Activated CD8-positive, alpha-beta memory T cell treated with anti-CD3 and anti-CD28 coated beads, Interleukin-2, amount 50 U/mL, for 4 hours (primary cell): ENCODE measurements around the gene NFKBIE.

Experiments
- DNase-seq: peaks from one replicate; pipeline ENCODE4 v3.0.0-alpha.2; 2020

The NFKBIE gene

DNA sequence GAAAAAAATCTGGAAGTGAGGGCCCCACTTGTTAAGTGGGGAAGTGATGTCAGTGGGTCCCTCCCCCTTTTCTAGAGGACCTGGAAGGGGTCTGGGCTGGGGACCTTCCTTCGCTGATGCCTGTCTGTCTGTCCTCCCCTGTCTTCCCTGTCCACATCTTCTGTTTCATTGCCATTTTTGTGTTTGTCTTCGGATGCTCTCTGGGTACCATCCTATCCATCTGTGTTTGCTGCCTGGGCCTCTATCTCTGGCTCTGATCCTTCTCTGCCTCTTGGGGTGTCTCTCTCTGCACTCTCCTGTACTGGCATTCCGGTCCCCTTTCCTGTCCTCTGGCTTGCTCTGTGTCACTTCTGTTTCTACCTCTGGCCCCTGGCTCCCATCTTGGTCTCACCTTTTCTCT, 7.2 kb upstream of the NFKBIE start:
- no peak for DNase-seq

DNA sequence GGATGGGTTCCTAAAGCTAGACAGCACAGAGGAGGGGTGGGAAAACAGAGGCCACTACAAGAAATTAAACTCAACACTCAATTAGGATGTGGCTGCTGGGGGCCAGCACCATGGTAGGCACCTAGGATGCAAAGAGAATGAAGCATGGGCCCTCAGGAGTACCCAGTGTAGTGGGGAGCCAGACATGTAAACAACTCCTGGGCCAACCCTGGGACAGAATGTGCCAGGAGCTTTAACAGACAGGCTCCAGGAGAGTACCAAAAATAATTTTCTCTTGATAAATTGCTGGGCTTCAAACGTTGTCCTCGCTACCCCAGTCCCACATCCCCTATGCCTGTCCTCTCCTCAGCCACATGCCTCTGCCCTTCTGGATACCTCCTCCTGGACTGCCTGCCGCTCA, 6.6 kb upstream of the NFKBIE start:
- DNase-seq = no peak

DNA sequence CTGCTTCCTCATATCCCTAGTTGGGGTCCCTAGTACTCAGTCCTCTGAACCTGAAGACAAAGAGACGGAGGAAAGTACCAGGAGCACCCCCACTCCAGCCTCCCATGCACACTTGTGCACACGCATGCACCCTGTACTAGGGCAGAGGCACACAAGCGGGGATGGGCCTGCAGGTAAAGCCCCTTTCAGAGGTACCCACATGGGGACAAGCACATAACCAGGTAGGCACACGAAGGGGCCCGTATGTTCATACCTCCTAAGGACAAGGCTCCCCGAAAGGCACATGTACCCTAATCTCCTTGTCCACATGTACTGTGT, 6.0 kb upstream of the NFKBIE start:
- DNase-seq = no peak

DNA sequence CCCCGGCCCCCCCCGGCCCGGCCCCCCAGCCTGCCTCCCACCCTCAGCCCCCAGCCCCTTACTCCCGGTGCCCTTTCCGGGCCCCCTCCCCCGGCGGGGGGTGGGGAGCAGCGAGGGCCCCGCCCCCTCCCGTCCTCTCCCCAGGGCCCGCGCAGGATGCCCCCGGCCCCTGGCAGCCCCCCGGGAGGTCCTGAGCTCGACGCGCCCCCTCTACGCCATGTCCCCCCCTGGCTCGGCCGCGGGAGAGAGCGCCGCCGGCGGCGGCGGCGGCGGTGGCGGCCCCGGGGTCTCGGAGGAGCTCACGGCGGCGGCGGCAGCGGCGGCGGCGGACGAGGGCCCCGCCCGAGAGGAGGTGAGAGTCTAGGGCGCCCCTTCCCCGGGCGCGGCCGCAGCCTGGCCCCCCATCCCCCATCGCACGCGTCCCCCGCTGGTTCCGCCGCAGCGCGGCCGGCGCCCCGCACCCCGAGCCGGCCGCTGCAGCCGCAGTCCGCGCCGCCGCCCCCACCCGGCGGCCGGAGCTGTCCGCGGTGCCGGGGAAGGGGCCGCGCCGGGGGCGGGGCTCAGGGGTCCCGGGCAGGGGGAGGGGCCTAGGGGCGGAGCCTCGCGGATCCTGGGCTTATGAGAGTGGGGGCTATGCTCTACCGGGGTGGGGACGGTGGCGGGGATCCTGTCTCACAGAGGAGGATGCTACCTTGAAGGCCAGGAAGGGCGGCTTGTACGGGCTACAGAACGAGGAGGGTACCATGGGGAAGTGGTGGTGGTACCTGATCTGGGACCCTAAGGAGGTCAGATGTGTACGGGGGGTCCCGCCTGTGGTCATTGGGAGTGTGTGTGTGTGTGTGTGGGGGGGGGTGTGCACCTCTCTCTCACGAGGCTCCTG, 5.4 kb upstream of the NFKBIE start:
- DNase-seq = no peak

DNA sequence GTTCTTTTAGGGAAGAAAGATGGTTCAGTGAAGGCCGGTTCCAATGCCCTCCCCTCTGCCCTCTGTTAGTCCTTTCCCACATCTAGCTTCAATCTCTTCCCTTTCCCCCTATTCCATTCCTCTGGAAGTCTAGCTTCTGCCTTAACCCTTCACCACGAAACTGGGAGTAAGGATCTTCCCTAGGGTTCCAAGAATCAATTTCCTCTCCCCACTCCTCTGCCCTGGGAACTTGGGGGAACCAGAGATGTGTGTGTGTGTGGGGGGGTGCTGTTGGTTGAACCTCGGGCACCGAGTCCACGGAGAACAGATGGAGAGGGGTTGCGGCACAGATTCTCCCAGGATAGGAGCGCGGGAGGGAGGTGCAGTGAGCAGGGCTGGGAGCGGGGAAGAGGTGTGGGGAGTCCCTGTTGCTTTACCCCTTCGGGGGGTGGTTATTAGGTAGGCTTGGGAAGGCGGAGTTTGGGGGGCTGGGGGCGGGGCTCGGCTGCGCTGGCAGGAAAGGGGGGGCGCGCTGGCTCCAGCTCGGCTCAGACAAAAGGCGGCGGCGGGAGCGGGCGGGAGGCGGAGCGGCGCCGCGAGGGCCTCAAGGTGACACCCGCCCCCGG, 4.7 kb upstream of the NFKBIE start, which contains the start of gene TMEM151B:
Gene TMEM151B (plus strand): TSS at position 530 of the 605 bp plus-strand sequence. CDS start 293 bp downstream, outside the sequence.
- DNase-seq = peak; percentile 56

DNA sequence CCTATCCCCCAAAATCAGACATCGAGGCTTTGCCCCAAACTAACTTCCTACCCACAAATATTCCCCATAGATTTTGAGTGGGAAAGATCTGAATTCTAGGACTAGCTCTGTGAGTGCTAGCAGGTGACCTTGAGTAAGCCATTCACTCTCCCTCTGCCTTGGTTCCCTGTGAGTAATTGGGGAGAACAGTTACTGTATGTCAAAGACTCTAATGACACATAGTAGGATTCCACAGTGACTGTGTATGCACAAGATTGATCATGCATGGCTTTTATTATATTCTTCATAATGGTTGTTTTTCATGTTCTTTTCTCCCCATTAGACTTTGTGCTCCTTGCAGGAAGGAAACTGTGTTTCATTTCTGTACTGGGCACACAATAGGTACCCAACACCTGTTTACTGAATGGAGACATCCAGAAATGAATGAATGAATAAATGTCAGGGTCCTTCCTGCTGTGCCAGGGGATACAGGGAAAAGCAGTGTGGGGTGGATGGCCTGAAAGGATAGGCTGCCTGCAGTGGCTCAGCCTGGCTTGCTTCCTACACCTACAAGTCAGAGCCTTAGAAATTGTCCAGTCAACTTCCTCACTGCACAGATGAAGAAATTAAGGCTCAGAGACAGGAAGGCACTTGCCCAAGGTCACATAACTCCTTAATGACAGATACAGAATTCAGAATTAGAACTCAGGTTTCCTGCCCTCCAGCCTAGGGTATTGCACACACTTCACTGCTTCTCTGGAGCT, 4.0 kb upstream of the NFKBIE start:
- no peak for DNase-seq

DNA sequence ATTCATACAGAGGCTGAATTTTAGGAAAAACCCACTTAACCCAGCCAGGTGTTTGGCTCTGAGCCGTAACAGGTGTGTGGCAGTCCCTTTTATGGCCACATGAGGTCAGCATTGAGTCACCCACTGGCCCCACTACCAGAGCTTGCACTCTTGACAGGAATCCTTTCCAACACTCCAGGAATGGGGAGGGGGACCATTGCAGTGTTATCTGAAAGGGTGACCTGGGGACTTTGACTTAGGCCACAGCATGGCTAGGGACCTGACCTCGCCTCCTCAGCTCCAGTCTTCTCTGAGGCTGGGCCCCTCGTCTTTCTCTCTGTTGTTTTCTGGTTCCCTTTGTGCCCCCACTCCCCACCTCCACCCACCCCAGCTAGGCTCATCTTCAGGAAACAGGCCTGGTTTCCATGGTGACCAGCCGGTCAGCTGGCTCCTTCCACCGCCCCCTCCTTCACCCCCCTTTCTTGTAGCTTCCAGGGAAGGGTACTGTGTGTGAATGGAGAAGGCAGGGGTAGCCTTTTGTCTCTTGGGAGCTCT, 2.8 kb upstream of the NFKBIE start:
- peak; percentile 65 for DNase-seq

DNA sequence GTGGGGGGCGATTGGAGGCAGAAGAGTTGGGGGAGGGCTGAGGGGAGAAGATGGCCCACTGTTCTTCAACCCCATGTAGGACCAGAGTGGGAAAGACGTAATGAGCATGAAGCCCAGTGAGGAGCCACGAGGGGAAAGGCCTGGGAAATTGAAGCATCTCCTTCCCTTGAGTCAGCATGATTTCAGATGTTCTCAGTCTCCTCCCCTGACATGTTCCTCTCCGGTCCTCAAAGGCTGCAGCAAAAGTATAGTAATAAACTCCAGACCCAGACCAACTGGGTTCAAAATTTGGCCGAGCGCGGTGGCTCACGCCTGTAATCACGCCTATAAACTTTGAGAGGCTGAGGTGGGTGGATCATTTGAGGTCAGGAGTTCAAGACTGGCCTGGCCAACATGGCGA, 1.9 kb upstream of the NFKBIE start:
- DNase-seq = no peak

DNA sequence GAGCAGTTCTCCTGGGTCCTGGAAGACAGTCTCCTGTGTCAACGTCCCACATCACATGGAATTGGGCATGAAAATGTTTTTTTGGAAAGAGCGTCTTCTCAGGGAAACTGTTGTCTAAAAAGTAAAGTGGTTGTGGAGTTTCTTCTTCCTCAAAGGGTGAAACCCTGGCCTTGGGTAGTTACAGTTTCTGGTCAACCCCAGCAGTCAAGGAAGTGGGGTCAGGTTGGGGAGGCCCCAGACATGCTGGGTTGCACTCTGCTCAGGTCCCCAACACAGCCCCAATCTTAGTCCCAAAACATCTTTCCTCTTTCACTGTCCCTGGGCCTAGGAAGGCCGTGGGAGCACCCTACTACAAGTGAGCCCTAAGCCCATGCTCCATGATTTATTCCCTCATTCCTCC, 996 bp upstream of the NFKBIE start:
- no peak for DNase-seq

DNA sequence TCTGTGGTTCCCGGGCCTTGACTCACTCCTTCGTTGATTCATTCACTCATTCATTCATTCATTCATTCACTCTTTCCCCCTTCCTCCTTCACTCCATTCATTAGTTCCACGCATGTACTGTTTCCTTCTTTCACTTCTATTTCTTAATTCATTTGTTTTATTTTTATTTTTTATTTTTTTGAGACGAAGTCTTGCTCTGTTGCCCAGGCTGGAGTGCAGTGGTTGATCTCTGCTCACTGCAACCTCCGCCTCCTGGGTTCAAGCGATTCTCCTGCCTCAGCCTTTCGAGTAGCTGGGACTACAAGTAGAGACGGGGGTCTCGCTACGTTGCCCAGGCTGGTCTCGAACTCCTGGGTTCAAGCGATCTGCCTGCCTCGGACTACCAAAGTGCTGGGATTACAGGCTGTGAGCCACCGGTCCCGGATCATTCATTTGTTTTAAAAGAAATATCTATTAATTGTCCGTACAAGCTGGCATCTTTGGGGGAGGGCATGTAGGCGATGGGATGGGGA, 427 bp upstream of the NFKBIE start:
- no peak for DNase-seq

DNA sequence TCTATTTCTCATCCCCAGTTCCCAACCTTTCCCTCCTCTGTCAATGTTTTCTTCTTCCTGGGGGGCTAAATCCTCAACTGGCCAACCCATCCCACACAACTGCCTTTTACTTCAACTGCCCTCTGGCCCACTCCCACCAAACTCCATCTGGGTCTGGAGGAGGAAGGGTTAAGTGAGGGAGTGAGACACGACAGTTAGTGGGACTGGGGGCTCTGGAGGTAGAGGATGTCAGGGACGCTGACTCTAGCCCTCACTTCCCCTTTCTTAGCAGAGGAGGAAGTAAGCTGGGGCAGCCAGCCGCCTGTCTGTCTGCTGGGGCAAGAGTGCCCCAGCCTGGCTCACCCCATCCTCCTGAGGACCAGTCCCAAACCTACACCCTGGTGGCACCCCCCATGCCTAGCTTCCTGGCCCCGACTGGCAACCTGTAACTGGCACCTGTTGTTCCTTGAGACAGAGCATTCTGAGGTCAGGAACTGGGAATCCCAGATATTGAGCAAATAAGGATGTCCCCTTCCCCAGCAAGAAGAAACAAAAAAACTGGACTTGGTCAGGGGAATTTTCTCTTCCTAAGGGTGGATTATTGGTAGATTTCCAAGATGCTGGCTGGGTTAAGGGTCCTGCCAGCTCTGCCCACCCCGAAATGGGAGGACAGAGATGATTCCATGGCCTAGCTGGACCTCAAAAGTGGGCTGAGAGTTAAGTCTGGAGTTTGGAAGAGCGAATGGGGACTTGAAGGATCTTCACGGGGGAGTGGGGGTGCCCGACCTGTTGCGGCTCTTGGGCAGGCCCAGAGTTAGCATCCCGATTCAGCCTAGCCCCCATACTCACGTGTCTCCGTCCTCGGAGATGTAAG, 971 bp downstream of the NFKBIE start:
- DNase-seq = no peak

DNA sequence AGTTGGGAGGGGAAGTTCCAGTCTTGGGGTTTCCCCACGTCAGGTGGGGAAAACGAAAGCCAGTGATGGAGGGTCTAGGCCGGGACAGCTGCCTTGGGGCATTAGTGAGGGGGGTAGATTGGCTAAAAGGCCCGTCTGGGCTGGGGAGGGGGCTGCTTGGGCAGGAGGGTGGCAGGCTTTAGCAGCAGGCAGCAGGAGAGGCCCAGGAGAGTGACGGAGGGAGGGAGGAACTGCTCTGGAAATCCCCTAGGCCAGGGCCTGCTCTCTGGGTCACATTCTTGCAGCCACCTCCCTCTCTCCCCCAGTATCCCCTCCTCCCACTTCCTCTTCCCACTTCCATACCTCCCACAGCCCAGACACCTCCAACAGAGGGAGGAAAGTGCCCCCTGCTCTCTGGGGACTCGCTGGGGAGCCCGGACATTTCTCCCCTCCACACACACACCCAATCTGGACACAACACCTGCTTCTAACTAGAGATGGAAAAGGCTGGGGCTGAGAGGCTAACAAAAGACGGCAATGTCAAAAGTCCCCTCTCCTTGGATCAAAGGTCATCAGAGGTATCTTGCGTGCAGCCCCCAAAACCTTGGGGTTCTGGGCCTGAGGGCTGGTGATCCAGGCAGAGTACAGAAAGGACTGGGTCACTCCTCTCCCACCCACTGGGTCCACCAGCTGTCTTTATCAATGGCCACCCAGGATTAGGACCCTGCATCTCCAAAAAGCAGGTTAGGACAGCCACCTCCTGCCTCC, 1.8 kb downstream of the NFKBIE start:
- no peak for DNase-seq

DNA sequence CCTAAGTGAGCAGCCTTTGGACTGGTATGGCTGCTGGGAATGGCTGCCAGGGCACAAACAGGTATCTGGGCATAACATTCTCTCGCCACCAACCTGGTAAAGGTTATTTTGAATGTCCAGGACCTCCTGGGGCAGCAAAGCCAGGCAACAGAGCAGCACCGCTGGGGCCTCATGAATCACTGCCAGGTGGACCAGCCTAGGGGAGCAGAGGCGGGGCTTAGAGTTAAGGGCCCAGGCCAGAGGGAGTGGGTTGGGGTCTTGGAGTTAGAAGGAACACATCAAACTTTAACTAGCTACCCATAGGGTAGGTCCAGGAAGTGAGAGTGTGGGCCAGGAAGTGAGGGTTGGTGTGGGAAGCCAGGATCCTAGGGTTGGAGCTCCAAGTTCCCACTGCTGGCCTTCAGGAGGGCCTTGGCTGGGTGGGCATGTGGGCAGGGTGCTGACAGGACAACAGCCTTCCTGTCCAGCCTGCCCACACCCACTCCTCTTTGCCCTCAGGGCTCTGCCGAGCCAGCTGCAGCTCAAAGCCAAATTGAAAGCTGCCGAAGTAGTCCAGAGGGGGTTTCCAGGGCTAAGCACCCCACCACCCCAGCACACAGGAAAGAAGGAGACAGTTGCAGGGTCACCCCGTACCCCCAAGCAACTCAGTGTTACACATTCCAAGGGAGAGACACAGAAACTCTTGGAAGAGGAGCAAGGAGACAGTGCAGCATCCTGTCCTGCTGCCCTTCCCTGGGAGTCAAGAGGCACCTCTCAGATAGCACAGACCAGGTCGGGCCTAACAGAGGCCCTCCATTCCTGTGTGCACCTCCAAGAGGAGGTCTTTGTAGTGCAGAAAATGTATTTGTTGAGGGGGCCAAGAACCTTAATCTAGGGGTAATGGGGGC, 2.6 kb downstream of the NFKBIE start:
- DNase-seq = no peak

DNA sequence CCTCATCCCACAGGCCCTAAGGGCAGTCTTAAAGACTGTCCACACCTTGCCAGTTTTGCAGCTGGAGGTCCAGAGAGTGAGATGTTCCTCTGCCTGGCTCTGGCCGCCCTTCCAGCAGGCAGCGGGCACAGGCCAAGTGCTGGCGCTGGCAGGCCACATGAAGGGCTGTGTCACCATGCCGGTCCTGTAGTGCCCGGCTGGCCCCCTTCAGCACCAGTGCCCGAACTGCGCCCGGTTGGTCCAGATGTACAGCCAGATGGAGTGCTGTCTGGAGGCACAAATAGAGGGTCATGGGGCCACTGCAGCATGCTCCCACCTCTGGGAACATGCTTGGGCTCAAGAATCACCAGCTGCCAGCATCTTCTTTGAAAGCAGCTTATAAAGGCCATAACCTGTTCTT, 3.8 kb downstream of the NFKBIE start:
- DNase-seq = no peak

DNA sequence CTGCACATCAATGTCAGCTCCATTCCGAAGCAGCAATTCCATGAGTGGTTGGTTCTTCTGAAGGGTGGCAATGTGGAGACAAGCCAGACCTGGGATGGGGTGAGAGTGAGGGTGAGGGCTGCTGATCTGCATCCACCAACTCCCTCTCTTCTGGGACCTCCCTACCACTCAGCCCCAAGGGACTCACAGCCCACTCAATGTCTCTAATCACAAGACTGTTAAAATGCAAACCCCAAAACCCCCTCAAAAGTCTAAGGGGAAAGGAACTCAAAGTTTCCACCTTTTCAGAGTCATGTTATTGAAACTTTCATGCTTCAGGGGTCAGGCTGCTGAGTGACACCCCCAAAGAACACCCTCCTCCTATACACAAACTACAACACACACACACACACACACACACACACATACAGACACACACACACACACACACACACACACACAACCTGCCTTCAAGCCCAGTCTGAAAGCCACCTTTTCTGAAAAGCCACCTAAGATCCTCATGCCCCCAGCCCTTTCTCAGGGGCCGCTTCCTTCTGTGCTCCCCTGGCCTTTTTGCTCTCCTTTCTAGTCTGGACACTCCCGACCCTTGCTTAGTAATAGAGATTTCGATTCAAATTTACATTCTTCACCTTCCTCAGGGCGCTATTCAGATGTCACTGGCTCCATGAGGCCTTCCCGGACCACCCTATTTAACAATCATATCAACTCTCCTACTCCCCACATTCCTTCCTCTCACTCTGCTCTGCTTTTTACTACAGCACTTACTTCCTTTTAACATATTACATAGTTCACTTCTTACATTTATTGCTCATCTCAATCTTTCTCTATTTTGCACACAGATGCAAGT, 4.7 kb downstream of the NFKBIE start:
- DNase-seq = no peak

DNA sequence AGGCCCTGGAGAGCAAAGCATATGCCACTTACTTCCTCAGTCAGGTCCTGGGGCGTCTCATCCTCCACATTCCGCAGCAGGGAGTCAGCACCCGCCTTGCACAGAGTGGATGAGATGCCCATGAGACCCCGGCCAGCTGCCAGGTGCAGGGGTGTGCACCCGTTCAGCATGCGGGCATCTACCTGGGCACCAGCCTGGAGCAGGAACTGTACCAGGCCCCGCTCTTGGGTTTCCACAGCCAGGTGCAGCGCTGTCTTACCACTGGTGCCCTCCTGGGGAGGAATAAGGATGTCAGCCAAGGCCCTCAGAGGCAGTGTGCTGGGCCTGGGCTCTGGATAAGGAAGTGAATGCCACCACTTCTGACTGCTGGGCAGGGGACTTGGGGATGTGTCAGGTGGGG, 5.3 kb downstream of the NFKBIE start:
- no peak for DNase-seq

DNA sequence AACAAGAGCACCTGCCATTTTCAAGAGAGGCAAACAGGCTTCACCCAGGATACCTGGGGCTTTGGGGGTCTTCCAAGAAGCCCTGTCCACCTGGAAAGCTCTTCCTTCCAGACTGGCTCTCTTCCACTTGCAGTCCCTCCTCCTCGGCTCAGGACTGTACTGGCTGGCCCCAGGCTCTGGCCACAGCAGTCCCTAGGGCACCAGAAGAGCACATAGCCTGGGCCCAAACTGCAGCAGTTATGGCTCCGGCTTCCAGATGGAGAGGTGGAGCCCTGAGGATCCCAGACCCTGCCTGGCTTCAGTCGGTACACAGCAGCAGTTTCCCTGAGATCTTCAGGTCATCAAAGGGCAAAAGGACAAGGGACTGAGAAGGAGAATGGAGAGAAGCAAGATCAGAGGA, 6.4 kb downstream of the NFKBIE start:
- no peak for DNase-seq

DNA sequence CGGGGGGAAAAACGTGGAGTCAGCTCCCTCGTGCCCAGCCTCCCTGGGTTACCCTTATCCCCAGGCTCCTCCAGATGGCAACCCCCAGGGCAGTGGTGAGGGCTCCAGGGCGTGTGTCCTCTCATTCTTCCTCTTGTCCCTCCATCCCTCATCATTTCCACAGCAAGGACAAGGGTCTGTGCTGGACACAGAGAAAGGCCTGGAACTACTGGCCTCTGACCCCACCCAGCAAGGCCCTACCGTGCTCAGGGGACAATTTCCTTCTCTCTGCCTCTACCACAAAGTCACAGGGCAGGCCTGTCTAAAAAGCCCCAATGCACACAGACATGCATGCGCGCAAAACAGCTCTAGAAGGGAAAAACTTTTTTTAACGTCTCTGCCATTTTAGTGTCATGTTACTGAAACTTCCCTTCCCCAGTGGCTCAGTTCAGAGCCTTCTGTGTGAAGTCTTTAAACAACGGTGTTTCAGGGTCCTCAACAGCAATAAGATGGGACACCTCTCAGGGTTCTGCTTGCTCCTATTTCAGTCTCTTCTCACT, 7.0 kb downstream of the NFKBIE start:
- no peak for DNase-seq

DNA sequence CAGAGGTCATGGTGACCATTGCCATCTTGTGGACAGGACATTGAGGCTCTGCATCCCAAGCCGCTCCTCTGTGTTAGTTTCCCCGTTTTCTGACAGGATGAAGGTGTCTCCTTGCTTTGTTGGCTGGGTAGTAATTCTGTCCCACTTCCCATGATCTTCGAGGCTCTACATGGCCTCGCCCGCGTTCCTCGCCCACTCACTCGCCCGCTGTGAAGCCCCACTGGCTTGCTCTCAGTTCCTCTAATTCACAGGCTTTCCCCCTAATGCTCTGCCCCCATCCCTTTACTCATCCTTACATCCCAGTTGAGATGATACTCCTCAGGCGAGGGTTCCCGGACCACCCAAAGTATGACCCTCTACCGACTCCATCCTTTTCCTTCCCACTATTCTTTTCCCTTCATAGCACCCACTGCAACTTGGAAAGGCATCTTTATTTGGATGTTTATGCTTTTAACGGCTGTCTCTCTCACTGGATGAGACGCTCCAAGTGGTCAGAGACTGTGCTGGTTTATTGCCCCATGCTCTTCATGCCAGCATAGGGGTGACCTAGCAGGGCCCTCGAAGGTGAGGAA, 7.5 kb downstream of the NFKBIE start:
- no peak for DNase-seq
